Thyroid gland (tissue), 4 donors: ENCODE measurements around the gene OR5L1.

Experiments used
- POLR2A ChIP-seq, 2 donors: fragments of 450-650 bp; IDR thresholded peaks; one replicate each; pipeline ENCODE4 v1.6.1; 2017; ENCODE audit warnings: antibody characterized with exemption in 2 of 2, mild to moderate bottlenecking in 2 of 2, moderate library complexity in 1 of 2
- TF ChIP-seq, protein P1 (sequence below), 6 experiments: fragments of 200-600 bp in 3 of 6; fragments of 450-650 bp in 3 of 6; sonication (generic) in 3 of 6; IDR thresholded peaks; one replicate each; pipeline ENCODE4 v1.5.1; 2016 to 2019; ENCODE audit warnings: antibody characterized with exemption in 6 of 6, mild to moderate bottlenecking in 2 of 6, inconsistent platforms in 1 of 6, moderate library complexity in 1 of 6

DNA sequence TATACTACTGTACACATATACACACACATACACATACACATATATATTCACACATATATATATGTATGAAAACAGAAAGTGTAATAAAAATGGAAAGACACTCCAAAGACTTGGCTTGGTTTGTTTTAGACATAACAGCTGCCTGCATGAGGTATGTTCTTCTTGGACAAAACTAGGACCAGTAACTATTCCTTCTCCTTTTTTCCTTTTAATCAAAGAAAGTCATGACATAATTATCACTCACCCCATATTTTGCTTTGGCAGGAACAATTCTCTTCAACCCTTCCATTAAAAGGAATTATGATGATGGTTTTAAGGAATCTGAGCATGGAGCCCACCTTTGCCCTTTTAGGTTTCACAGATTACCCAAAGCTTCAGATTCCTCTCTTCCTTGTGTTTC is 15.9 kb upstream of the OR5L1 start, which contains the start of gene OR5D14:
- TF ChIP-seq, protein P1, sequence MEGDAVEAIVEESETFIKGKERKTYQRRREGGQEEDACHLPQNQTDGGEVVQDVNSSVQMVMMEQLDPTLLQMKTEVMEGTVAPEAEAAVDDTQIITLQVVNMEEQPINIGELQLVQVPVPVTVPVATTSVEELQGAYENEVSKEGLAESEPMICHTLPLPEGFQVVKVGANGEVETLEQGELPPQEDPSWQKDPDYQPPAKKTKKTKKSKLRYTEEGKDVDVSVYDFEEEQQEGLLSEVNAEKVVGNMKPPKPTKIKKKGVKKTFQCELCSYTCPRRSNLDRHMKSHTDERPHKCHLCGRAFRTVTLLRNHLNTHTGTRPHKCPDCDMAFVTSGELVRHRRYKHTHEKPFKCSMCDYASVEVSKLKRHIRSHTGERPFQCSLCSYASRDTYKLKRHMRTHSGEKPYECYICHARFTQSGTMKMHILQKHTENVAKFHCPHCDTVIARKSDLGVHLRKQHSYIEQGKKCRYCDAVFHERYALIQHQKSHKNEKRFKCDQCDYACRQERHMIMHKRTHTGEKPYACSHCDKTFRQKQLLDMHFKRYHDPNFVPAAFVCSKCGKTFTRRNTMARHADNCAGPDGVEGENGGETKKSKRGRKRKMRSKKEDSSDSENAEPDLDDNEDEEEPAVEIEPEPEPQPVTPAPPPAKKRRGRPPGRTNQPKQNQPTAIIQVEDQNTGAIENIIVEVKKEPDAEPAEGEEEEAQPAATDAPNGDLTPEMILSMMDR (IDR thresholded peaks at IDR 0.05) = no peak
- TF ChIP-seq POLR2A (IDR thresholded peaks at IDR 0.05) = no peak
